ENCODE results near the gene COPRS.

GRCh38 chr17:31802502-31802901 is 56.5 kb downstream of the COPRS start:
- TF ChIP-seq TAF1 (IDR thresholded peaks at IDR 0.05; ENCODE audit: low read depth, low read length) (no peak), MAFK (IDR thresholded peaks at IDR 0.05; ENCODE audit: low read depth, low read length) (no peak)
- TF ChIP-seq, protein P1, sequence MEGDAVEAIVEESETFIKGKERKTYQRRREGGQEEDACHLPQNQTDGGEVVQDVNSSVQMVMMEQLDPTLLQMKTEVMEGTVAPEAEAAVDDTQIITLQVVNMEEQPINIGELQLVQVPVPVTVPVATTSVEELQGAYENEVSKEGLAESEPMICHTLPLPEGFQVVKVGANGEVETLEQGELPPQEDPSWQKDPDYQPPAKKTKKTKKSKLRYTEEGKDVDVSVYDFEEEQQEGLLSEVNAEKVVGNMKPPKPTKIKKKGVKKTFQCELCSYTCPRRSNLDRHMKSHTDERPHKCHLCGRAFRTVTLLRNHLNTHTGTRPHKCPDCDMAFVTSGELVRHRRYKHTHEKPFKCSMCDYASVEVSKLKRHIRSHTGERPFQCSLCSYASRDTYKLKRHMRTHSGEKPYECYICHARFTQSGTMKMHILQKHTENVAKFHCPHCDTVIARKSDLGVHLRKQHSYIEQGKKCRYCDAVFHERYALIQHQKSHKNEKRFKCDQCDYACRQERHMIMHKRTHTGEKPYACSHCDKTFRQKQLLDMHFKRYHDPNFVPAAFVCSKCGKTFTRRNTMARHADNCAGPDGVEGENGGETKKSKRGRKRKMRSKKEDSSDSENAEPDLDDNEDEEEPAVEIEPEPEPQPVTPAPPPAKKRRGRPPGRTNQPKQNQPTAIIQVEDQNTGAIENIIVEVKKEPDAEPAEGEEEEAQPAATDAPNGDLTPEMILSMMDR (IDR thresholded peaks at IDR 0.05; ENCODE audit: control extremely low read depth in 1 of 3, insufficient read depth in 1 of 3, low read depth in 1 of 3, low read length in 3 of 3) = no peak
